T-helper 1 cell treated with Interleukin-12 subunit alpha and Interleukin-12 subunit beta and Interleukin-4 antibody, amounts not matched to agents 30 ng/mL and 1 ng/mL, for 36 hours (primary cell): Measurements from ENCODE around the gene HTATIP2. TPM values are rescaled to one million over a fixed set of nuclear protein-coding genes. Genes with fewer than 3 reads are reported as not detected.
"Not testable (repeated sequence)": the region's sequence is repeated elsewhere in the genome, so short reads cannot be mapped to it uniquely, and the experiment has no call there.

Experiments
- intact Hi-C: fragments of 100-400 bp; cut with micrococcal nuclease; formaldehyde crosslinking; loops from one replicate; pipeline ENCODE4 v1.15.1; 2024
- total RNA-seq: library from RNA; stranded (reverse); gene quantifications from 2 replicates; pipeline ENCODE4 v1.2.3, GENCODE V29; 2022

Gene HTATIP2
- 35.9 and 36.8 TPM in 2 replicates for total RNA-seq

GRCh38 chr11:20363500-20364340 is at the start of gene HTATIP2:
Gene HTATIP2 (plus strand): TSS chr11:20363714. CDS start chr11:20364238, 524 bp downstream.
- intact Hi-C loops = loop anchor here (1.0 kb wide), 1 partner anchor 24 kb away; the partner anchor contains the start of gene PRMT3

- intact Hi-C loops = no loop called here
Measured at GRCh38 chr11:20315800-20316199, 47.7 kb upstream of the HTATIP2 start.

- intact Hi-C loops = no loop called here
Measured at GRCh38 chr11:20321177-20321576, 42.3 kb upstream of the HTATIP2 start.

GRCh38 chr11:20327377-20327935 is 36.1 kb upstream of the HTATIP2 start:
- intact Hi-C loops = no loop called here

GRCh38 chr11:20336056-20336455 is 27.5 kb upstream of the HTATIP2 start:
- intact Hi-C loops = no loop called here

- intact Hi-C loops = no loop called here
Measured at GRCh38 chr11:20337526-20338154, 25.9 kb upstream of the HTATIP2 start.

DNA sequence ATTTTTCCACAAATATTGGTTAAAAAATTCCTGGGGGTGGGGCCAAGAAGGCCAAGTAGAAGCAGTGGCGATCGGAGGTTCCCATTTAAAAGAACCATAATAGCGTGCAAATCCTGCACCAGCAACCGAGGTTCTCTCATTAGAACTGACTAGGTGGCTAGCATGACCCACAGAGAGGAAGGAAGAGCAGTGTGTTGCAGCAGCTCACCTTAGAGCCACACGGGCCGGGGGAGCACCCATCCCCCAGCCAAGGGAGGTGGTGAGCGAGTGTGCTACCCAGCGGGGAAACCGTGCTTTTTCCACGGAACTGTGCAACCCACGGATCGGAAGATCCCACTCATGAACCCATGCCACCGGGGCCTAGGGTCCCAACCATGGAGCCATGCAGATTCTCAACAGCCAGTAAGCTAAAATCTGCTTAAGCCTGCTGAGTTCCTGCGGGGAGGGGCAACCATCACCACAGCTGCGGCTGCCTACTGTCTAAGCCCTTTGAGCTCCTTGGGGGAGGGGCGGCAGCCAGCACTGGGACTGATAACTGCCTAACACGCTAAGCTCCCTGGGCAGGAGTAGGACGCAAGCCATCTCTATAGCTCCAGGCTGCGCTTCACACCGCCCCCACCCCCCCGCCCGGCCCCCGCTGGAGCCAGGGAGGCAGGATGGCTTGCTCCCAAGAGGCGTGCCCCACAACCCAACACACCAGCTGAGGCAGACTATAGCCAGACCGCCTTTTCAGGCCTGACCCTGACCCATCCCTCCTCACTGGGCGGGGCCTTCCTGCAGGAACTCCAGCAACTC is 21.0 kb upstream of the HTATIP2 start:
- intact Hi-C loops = no loop called here

- intact Hi-C loops = no loop called here
Measured at GRCh38 chr11:20351136-20351535, 12.4 kb upstream of the HTATIP2 start.

- intact Hi-C loops = no loop called here
Measured at GRCh38 chr11:20351751-20352262, 11.7 kb upstream of the HTATIP2 start.

DNA sequence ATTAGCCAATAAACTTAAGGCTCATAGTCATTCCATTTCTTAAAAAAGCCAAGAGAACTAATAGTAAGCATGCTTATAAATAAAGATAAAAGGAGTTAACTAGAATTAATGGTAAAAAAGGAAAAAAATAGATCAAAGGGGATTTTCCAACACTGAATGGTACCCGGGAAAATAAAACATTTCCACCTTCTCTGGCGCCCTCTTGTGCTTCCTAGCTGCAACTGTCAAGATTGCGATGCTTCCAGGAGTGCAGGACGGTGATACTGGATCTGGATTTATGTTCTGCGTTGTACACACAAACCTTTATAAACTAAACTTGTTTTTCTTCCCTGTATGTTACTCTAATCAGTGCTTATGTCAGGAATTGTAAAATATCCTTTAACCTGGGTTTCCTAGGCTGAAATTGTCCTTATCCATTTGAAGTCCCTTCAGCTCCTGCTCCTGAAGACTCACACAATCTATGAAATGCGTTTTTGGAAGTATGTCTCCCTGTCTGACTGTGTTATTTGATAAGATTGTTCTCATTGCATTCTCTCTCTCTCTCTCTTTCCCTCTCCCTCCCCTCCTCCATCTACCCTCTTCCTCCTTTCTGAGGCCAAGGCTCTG is 9.6 kb upstream of the HTATIP2 start:
- intact Hi-C loops = loop anchor here (1.0 to 2.0 kb wide), 2 partner anchors 109 to 403 kb away; no protein-coding TSS in a partner anchor

- intact Hi-C loops = loop anchor here (1.0 to 2.0 kb wide), 3 partner anchors 111 to 227 kb away; no protein-coding TSS in a partner anchor
Measured at GRCh38 chr11:20355221-20356219, 8.0 kb upstream of the HTATIP2 start.

DNA sequence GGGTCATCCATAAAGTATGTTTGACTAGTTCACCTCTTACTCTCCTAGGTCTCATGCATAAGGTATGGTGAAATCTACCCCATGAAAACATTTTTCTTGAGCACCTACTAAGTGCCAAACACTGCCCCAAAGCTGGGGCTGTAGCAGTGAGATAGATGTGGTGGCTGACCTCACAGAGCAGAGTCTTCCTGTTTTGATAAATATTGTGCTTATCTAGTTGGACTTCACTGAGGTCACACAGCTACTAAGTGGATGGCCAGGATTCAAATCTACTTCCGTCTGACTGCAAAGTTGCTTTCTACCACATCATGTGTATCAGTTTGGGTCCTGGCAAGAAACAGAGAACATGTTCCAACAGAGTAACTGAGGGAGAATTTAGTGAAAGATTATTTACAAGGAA is 6.4 kb upstream of the HTATIP2 start:
- intact Hi-C loops = no loop called here

DNA sequence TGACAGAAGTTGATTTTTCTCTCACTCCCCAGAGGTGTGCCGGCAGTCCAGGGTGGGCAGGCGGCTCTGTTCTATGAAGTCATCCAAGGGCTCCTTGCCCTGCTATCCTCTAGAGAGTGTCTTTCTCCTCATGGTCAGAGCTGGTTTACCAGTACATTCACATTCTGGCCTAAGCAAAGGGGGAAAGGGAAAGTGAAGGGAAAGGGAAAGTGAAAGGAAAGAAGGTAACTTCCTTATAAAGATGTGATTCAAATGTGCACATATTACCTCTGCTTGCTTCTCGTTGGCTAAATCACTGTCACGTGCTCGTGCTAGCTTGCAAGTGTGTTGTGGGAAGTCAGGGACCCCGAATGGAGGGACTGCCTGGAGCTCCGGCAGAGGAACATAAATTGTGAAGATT is 2.9 kb upstream of the HTATIP2 start:
- intact Hi-C loops = loop anchor here (1.0 kb wide), 1 partner anchor 27 kb away; the partner anchor contains the start of gene PRMT3

- intact Hi-C loops = no loop called here
Measured at GRCh38 chr11:20362481-20362880, 1.0 kb upstream of the HTATIP2 start.

DNA sequence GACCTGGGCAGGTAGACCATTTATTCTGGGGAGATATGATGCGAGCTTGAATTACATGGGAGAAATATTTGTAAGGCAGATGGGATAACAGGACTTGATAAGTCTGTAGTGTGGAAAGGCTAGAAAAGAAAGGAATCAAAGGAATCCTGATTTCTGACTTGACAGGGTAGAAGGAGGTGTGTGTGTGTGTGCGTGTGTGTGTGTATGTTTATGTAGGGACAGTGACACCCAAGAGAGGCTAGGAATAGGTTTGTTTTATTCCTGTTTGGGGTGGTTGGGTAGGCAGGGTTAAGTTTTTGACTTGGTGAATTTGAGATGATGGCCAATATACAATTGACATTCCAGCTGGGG is 390 bp upstream of the HTATIP2 start:
- intact Hi-C loops = no loop called here

GRCh38 chr11:20364341-20364792 is 853 bp downstream of the HTATIP2 start:
- intact Hi-C loops = loop anchor here (1.0 kb wide), 1 partner anchor 23 kb away; the partner anchor contains the start of gene PRMT3

- intact Hi-C loops = not testable (repeated sequence)
Measured at GRCh38 chr11:20365465-20365864, 2.0 kb downstream of the HTATIP2 start.

DNA sequence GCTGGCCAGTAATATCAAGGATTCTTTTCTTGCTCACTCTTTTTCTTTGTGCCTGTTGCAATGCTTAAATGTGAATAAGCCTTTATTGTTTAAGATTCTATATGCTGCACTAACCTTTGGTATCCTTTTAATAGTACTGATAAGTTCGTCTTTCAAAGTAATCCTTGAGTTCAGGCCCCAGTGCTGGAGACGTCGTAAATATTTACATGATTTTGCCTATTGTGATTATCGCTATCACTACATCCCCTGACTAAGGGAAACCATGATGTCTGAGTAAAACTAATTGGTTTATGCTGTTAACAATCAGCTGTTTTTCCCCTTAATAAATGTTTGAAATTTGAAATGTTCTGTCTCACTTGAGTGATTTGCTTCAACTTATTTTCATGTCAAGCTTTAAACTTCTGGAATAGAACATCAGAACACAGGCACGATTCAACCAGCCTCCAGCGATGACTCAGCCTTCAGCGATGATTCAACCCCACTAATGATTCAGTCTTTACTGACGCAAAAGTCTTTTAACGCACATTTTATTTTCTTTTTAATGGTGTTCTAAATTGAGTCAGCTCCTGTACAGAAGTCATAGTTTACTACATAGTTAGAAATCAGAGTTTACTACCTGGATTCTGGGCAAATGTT is 3.9 kb downstream of the HTATIP2 start:
- intact Hi-C loops = no loop called here

DNA sequence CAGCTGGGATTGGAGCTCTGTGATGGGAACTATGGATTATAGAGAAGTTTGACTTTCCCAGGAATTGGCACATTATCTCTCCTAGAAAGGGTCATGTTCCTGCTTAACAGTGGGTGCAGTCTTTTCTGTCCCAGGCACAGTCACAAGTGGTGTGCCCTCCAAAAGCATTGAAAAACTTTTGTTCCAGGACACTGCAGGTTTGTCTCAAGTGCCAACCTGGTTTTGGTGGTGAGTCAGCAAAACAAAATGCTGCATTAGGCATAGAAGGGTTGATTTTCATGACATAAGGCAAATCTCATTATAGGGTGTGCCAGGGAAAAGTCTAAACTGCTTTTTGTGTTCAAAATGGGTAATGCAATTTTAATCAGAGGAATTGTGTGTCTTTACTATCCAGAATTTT is 4.9 kb downstream of the HTATIP2 start:
- intact Hi-C loops = no loop called here
